ENCODE results near the gene CMTR2. TPM values are rescaled to one million over a fixed set of nuclear protein-coding genes. Genes with fewer than 3 reads are reported as not detected.

The CMTR2 gene
- total RNA-seq, 2 experiments from 2014 or later = 14.4 to 15.1 TPM

- intact Hi-C loops (cut with micrococcal nuclease) = no loop called here
- H3K4me3 Mint-ChIP-seq = no peak overlapping the region
- H3K9me3 Mint-ChIP-seq = no peaks in the 10 kb centered on the region
- no peak overlapping the region for H3K27ac Mint-ChIP-seq
- no peaks in the 10 kb centered on the region for H3K36me3 Mint-ChIP-seq (ENCODE audit: low read depth)
- DNase-seq = no peak
- H3K27me3 Mint-ChIP-seq (ENCODE audit: low read depth) = no peaks in the 10 kb centered on the region
- CTCF ChIA-PET = no interaction called here
- no peaks in the 10 kb centered on the region for H3K4me1 Mint-ChIP-seq (ENCODE audit: low read depth)
Observed at GRCh38 chr16:71244521-71244920, 44.7 kb downstream of the CMTR2 start.

- CTCF ChIA-PET = no interaction called here
- intact Hi-C loops (cut with micrococcal nuclease) = no loop called here
- H3K27ac Mint-ChIP-seq = no peak overlapping the region
- no peaks in the 10 kb centered on the region for H3K9me3 Mint-ChIP-seq
- no peak for DNase-seq
- H3K4me1 Mint-ChIP-seq (ENCODE audit: low read depth) = no peaks in the 10 kb centered on the region
- no peaks in the 10 kb centered on the region for H3K36me3 Mint-ChIP-seq (ENCODE audit: low read depth)
- no peak overlapping the region for H3K4me3 Mint-ChIP-seq
- no peaks in the 10 kb centered on the region for H3K27me3 Mint-ChIP-seq (ENCODE audit: low read depth)
Observed at GRCh38 chr16:71242601-71243000, 46.6 kb downstream of the CMTR2 start.

GRCh38 chr16:71242036-71242435 is 47.2 kb downstream of the CMTR2 start:
- no peak overlapping the region for H3K4me3 Mint-ChIP-seq
- CTCF ChIA-PET = no interaction called here
- intact Hi-C loops (cut with micrococcal nuclease) = no loop called here
- DNase-seq = no peak
- no peak overlapping the region for H3K27ac Mint-ChIP-seq
- H3K36me3 Mint-ChIP-seq (ENCODE audit: low read depth) = no peaks in the 10 kb centered on the region
- no peaks in the 10 kb centered on the region for H3K4me1 Mint-ChIP-seq (ENCODE audit: low read depth)
- H3K27me3 Mint-ChIP-seq (ENCODE audit: low read depth) = no peaks in the 10 kb centered on the region
- no peaks in the 10 kb centered on the region for H3K9me3 Mint-ChIP-seq

Other genes with a start within 250 kb of the CMTR2 start
- not detected for gene HYDIN, start 58.7 kb downstream of the CMTR2 start, total RNA-seq
- not detected for gene CALB2, start 69.3 kb upstream of the CMTR2 start, total RNA-seq
- not detected for gene TLE7, start 152.7 kb upstream of the CMTR2 start, total RNA-seq
- 1 to 10 TPM; 6.9 to 7.1 TPM for gene ZNF23, start 172.8 kb upstream of the CMTR2 start, total RNA-seq
- gene ZNF19, start 199.9 kb upstream of the CMTR2 start, total RNA-seq = 1 to 10 TPM; 1.2 to 1.6 TPM
- not detected for gene CHST4, start 237.0 kb upstream of the CMTR2 start, total RNA-seq

Measured in activated naive CD4-positive, alpha-beta T cell treated with anti-CD3 and anti-CD28 coated beads for 36 hours (primary cell).